ENCODE measurements around the gene BSDC1. TPM values are rescaled to one million over a fixed set of nuclear protein-coding genes. Genes with fewer than 3 reads are reported as not detected.

BSDC1 gene
- total RNA-seq, 4 donors from 2014 or later, result 96.0 to 140 (median 120) TPM

- WGBS, result 86% methylated on average over 9 of the region's 11 CpGs
- no peak for DNase-seq (ENCODE audit: low spot score in 2 of 2)
- Histone ChIP-seq H3K27ac (no peak overlapping the region), H3K4me3 (no peak overlapping the region), H3K27me3 (no peaks in the 10 kb centered on the region), H3K4me1 (peaks cover 38% of the 10 kb centered on the region), H3K9me3 (no peaks in the 10 kb centered on the region), H3K36me3 (no peaks in the 10 kb centered on the region)
- TF ChIP-seq POLR2A (IDR thresholded peaks at IDR 0.05) (no peak), CTCF (IDR thresholded peaks at IDR 0.05) (no peak), POLR2AphosphoS5 (IDR thresholded peaks at IDR 0.05) (no peak), EP300 (IDR thresholded peaks at IDR 0.05) (no peak)
These were observed 53.0 kb downstream of the BSDC1 start for GRCh38 chr1:32341186-32341757.

GRCh38 chr1:32339363-32339978 lies 54.8 kb downstream of the BSDC1 start:
- no peaks in the 10 kb centered on the region for H3K9me3 ChIP-seq
- H3K4me1 ChIP-seq, result peaks cover 56% of the 10 kb centered on the region
- no peak for TF ChIP-seq CTCF (IDR thresholded peaks at IDR 0.05)
- no peak for TF ChIP-seq POLR2AphosphoS5 (IDR thresholded peaks at IDR 0.05)
- TF ChIP-seq POLR2A (IDR thresholded peaks at IDR 0.05), result no peak
- no peak for TF ChIP-seq EP300 (IDR thresholded peaks at IDR 0.05)
- WGBS, result 76% methylated on average over 5 of the region's 5 CpGs
- H3K27ac ChIP-seq, result no peak overlapping the region
- H3K4me3 ChIP-seq, result no peak overlapping the region
- H3K36me3 ChIP-seq, result no peaks in the 10 kb centered on the region
- H3K27me3 ChIP-seq, result no peaks in the 10 kb centered on the region
- DNase-seq (ENCODE audit: low spot score in 2 of 2), result no peak

- H3K4me3 ChIP-seq, result no peak overlapping the region
- TF ChIP-seq POLR2A (IDR thresholded peaks at IDR 0.05) (no peak), POLR2AphosphoS5 (IDR thresholded peaks at IDR 0.05) (no peak), EP300 (IDR thresholded peaks at IDR 0.05) (no peak), CTCF (IDR thresholded peaks at IDR 0.05) (no peak)
- WGBS, result 70% methylated on average over 14 of the region's 14 CpGs
- peaks cover 62% of the 10 kb centered on the region for H3K4me1 ChIP-seq
- no peaks in the 10 kb centered on the region for H3K27me3 ChIP-seq
- no peak for DNase-seq (ENCODE audit: low spot score in 2 of 2)
- H3K9me3 ChIP-seq, result no peaks in the 10 kb centered on the region
- no peaks in the 10 kb centered on the region for H3K36me3 ChIP-seq
- H3K27ac ChIP-seq, result peak overlapping the region; percentile 9
These were observed 55.5 kb downstream of the BSDC1 start for GRCh38 chr1:32338637-32339145.

GRCh38 chr1:32337855-32338636 lies 56.2 kb downstream of the BSDC1 start:
- Histone ChIP-seq H3K36me3 (no peaks in the 10 kb centered on the region), H3K4me3 (no peak overlapping the region), H3K27me3 (no peaks in the 10 kb centered on the region), H3K4me1 (peaks cover 68% of the 10 kb centered on the region), H3K9me3 (no peaks in the 10 kb centered on the region), H3K27ac (peak overlapping the region; percentile 9)
- DNase-seq (ENCODE audit: low spot score in 2 of 2), result no peak
- TF ChIP-seq POLR2A (IDR thresholded peaks at IDR 0.05) (no peak), EP300 (IDR thresholded peaks at IDR 0.05) (no peak), POLR2AphosphoS5 (IDR thresholded peaks at IDR 0.05) (no peak), CTCF (IDR thresholded peaks at IDR 0.05) (no peak)
- 69% methylated on average over 10 of the region's 16 CpGs for WGBS

All from suprapubic skin (tissue), 4 donors.